ENCODE results near the gene MYL4. TPM values are rescaled to one million over a fixed set of nuclear protein-coding genes. Genes with fewer than 3 reads are reported as not detected.

Gene MYL4
- total and polyA plus RNA-seq, 2 of the 8 experiments (the other 6 are each of a cell fraction or from before 2014, with no cell fraction given): 0.12 TPM; not detected in 1

GRCh38 chr17:47190243-47190642 lies 18.9 kb upstream of the MYL4 start (continued):
- no peak for TF ChIP-seq CTCF (IDR thresholded peaks at IDR 0.05; ENCODE audit: control extremely low read depth in 1 of 3, insufficient read depth in 1 of 3, low read depth in 1 of 3, low read length in 3 of 3)
- TF ChIP-seq USF2 (IDR thresholded peaks at IDR 0.05; ENCODE audit: low read length): no peak
- TF ChIP-seq SP4 (IDR thresholded peaks at IDR 0.05; ENCODE audit: low read length): no peak
- TF ChIP-seq SIX5 (IDR thresholded peaks at IDR 0.05; ENCODE audit: low read depth, low read length): no peak
- TF ChIP-seq SUZ12 (IDR thresholded peaks at IDR 0.05; ENCODE audit: low read length): no peak
